Mesendoderm (in vitro differentiated cells): ENCODE measurements around the gene ARHGEF17.

Experiments used
- DNase-seq: peaks from one replicate; pipeline ENCODE4 v3.0.0; 2013
- H2AK5ac ChIP-seq: 2 replicates; pipeline ENCODE4 v1.6.1; 2013; ENCODE audit warnings: low read length, inconsistent platforms
- H2BK120ac ChIP-seq: 2 replicates; pipeline ENCODE4 v1.6.1; 2013; ENCODE audit warnings: low read depth, mild to moderate bottlenecking, low read length, moderate library complexity, mixed read lengths
- H2BK15ac ChIP-seq: replicated peaks from 2 replicates; pipeline ENCODE4 v1.6.1; 2013; ENCODE audit warnings: low read depth, mild to moderate bottlenecking, moderate library complexity
- H2BK5ac ChIP-seq: 2 replicates; pipeline ENCODE4 v1.6.1; 2013; ENCODE audit warnings: low read length, inconsistent platforms
- H3K18ac ChIP-seq: 2 replicates; pipeline ENCODE4 v1.6.1; 2013; ENCODE audit warnings: mild to moderate bottlenecking, low read length, mixed read lengths
- H3K23ac ChIP-seq: one replicate; pipeline ENCODE4 v1.6.1; 2013; ENCODE audit warnings: low read length
- H3K27ac ChIP-seq: 2 replicates; pipeline ENCODE4 v1.5.1; 2013; ENCODE audit warnings: low read depth, mild to moderate bottlenecking, inconsistent platforms, low read length, moderate library complexity
- H3K27me3 ChIP-seq: 2 replicates; pipeline ENCODE4 v1.6.1; 2013; ENCODE audit warnings: low read length, control low read depth, mild to moderate bottlenecking, inconsistent platforms; ENCODE audit not compliant: insufficient read depth, poor library complexity
- H3K36me3 ChIP-seq: 2 replicates; pipeline ENCODE4 v1.6.1; 2013; ENCODE audit warnings: low read length, inconsistent platforms; ENCODE audit not compliant: control insufficient read depth, insufficient read depth
- H3K4ac ChIP-seq: one replicate; pipeline ENCODE4 v1.6.1; 2013; ENCODE audit warnings: low read depth, mild to moderate bottlenecking, low read length, moderate library complexity
- H3K4me1 ChIP-seq: 2 replicates; pipeline ENCODE4 v1.6.1; 2013; ENCODE audit warnings: low read depth, low read length, inconsistent platforms; ENCODE audit not compliant: control insufficient read depth
- H3K4me2 ChIP-seq: 2 replicates; pipeline ENCODE4 v1.6.1; 2013; ENCODE audit warnings: low read length
- H3K4me3 ChIP-seq: 2 replicates; pipeline ENCODE4 v1.5.1; 2013; ENCODE audit warnings: mild to moderate bottlenecking, low read length
- H3K56ac ChIP-seq: one replicate; pipeline ENCODE4 v1.6.1; 2013; ENCODE audit warnings: low read length
- H3K79me1 ChIP-seq: 2 replicates; pipeline ENCODE4 v1.6.1; 2013; ENCODE audit warnings: low read length, inconsistent platforms
- H3K79me2 ChIP-seq: 2 replicates; pipeline ENCODE4 v1.6.1; 2013; ENCODE audit warnings: mild to moderate bottlenecking, low read length; ENCODE audit not compliant: control insufficient read depth, insufficient read depth
- H3K9ac ChIP-seq: 2 replicates; pipeline ENCODE4 v1.6.1; 2013; ENCODE audit warnings: low read length, inconsistent platforms
- H4K5ac ChIP-seq: one replicate; pipeline ENCODE4 v1.6.1; 2013; ENCODE audit warnings: low read length
- H4K8ac ChIP-seq: one replicate; pipeline ENCODE4 v1.6.1; 2013; ENCODE audit warnings: low read depth, mild to moderate bottlenecking, control low read depth, low read length, moderate library complexity
- WGBS: extraction: QIAGEN DNeasy Blood & Tissue Kit; methylation state at CpG from one replicate; pipeline ENCODE4 v1.1.7; 2013; ENCODE audit warnings: low lambda C conversion rate, missing lambda C conversion rate; ENCODE audit not compliant: insufficient coverage; ENCODE audit errors: extremely low coverage; 5-methylcytosine and 5-hydroxymethylcytosine counted together

Gene ARHGEF17

GRCh38 chr11:73330569-73331093 lies 22.6 kb downstream of the ARHGEF17 start:
- H2AK5ac ChIP-seq, result no peak overlapping the region
- H2BK5ac ChIP-seq, result no peak overlapping the region
- H2BK120ac ChIP-seq, result no peak overlapping the region
- H3K18ac ChIP-seq, result no peak overlapping the region
- no peak overlapping the region for H3K4me3 ChIP-seq
- H4K5ac ChIP-seq, result no peak overlapping the region
- peak; percentile 73 for DNase-seq
- H2BK15ac ChIP-seq, result no peak overlapping the region
- no peak overlapping the region for H4K8ac ChIP-seq
- H3K36me3 ChIP-seq, result no peaks in the 10 kb centered on the region
- H3K23ac ChIP-seq, result no peak overlapping the region
- H3K9ac ChIP-seq, result no peak overlapping the region
- H3K27ac ChIP-seq, result peak overlapping the region; percentile 21
- no peaks in the 10 kb centered on the region for H3K27me3 ChIP-seq
- peaks cover 2% of the 10 kb centered on the region for H3K79me1 ChIP-seq
- H3K4ac ChIP-seq, result no peak overlapping the region
- no peak overlapping the region for H3K4me2 ChIP-seq
- H3K79me2 ChIP-seq, result no peaks in the 10 kb centered on the region
- peaks cover 13% of the 10 kb centered on the region for H3K4me1 ChIP-seq
- H3K56ac ChIP-seq, result peak overlapping the region; percentile 4
- WGBS, result no CpG with 5 or more reads among the region's 3 CpGs

- no peak overlapping the region for H4K8ac ChIP-seq
- H2AK5ac ChIP-seq, result no peak overlapping the region
- H3K36me3 ChIP-seq, result no peaks in the 10 kb centered on the region
- no peak overlapping the region for H2BK5ac ChIP-seq
- H3K79me2 ChIP-seq, result no peaks in the 10 kb centered on the region
- H3K9ac ChIP-seq, result peak overlapping the region; percentile 26
- H3K4me1 ChIP-seq, result peaks cover 13% of the 10 kb centered on the region
- no peak overlapping the region for H2BK120ac ChIP-seq
- H3K4ac ChIP-seq, result no peak overlapping the region
- no peak overlapping the region for H3K23ac ChIP-seq
- peak; percentile 92 for DNase-seq
- H3K27ac ChIP-seq, result peak overlapping the region; percentile 21
- H3K79me1 ChIP-seq, result peaks cover 2% of the 10 kb centered on the region
- no peak overlapping the region for H3K4me3 ChIP-seq
- no peak overlapping the region for H3K18ac ChIP-seq
- H4K5ac ChIP-seq, result no peak overlapping the region
- H3K27me3 ChIP-seq, result no peaks in the 10 kb centered on the region
- H3K56ac ChIP-seq, result peak overlapping the region; percentile 4
- no peak overlapping the region for H3K4me2 ChIP-seq
- H2BK15ac ChIP-seq, result no peak overlapping the region
- WGBS, result no CpG with 5 or more reads among the region's 4 CpGs
These were observed 23.3 kb downstream of the ARHGEF17 start for GRCh38 chr11:73331138-73331916.

GRCh38 chr11:73333173-73333572 lies 25.1 kb downstream of the ARHGEF17 start:
- Histone ChIP-seq H3K4me1 (peaks cover 13% of the 10 kb centered on the region), H3K4me3 (no peak overlapping the region), H3K56ac (no peak overlapping the region), H3K27ac (no peak overlapping the region), H4K5ac (no peak overlapping the region), H2BK5ac (no peak overlapping the region), H4K8ac (no peak overlapping the region), H2AK5ac (no peak overlapping the region), H3K79me2 (no peaks in the 10 kb centered on the region), H3K36me3 (no peaks in the 10 kb centered on the region), H3K4me2 (no peak overlapping the region), H3K4ac (no peak overlapping the region), H3K18ac (no peak overlapping the region), H3K79me1 (peaks cover 2% of the 10 kb centered on the region), H2BK15ac (no peak overlapping the region), H2BK120ac (no peak overlapping the region), H3K9ac (no peak overlapping the region), H3K27me3 (no peaks in the 10 kb centered on the region), H3K23ac (no peak overlapping the region)
- DNase-seq, result no peak
- no CpG with 5 or more reads among the region's 11 CpGs for WGBS

GRCh38 chr11:73333640-73334383 lies 25.7 kb downstream of the ARHGEF17 start:
- Histone ChIP-seq H3K27ac (no peak overlapping the region), H4K5ac (no peak overlapping the region), H3K23ac (no peak overlapping the region), H3K9ac (no peak overlapping the region), H2BK5ac (no peak overlapping the region), H4K8ac (no peak overlapping the region), H2AK5ac (no peak overlapping the region), H3K18ac (no peak overlapping the region), H3K4me1 (peaks cover 13% of the 10 kb centered on the region), H2BK120ac (no peak overlapping the region), H3K4me3 (no peak overlapping the region), H3K36me3 (no peaks in the 10 kb centered on the region), H3K4ac (no peak overlapping the region), H3K56ac (peak overlapping the region; percentile 72), H2BK15ac (no peak overlapping the region), H3K79me1 (no peaks in the 10 kb centered on the region), H3K27me3 (no peaks in the 10 kb centered on the region), H3K79me2 (no peaks in the 10 kb centered on the region), H3K4me2 (no peak overlapping the region)
- no peak for DNase-seq
- WGBS, result no CpG with 5 or more reads among the region's 4 CpGs

GRCh38 chr11:73334384-73335203 lies 26.5 kb downstream of the ARHGEF17 start:
- Histone ChIP-seq H3K56ac (peak overlapping the region; percentile 72), H3K4me1 (peaks cover 13% of the 10 kb centered on the region), H4K8ac (no peak overlapping the region), H3K27me3 (no peaks in the 10 kb centered on the region), H3K4me3 (no peak overlapping the region), H3K9ac (peak overlapping the region; percentile 42), H2BK120ac (no peak overlapping the region), H2AK5ac (no peak overlapping the region), H2BK5ac (no peak overlapping the region), H3K4me2 (no peak overlapping the region), H3K23ac (peak overlapping the region; percentile 87), H3K4ac (no peak overlapping the region), H4K5ac (no peak overlapping the region), H3K18ac (no peak overlapping the region), H3K79me2 (no peaks in the 10 kb centered on the region), H2BK15ac (no peak overlapping the region), H3K36me3 (no peaks in the 10 kb centered on the region), H3K27ac (peak overlapping the region; percentile 49), H3K79me1 (no peaks in the 10 kb centered on the region)
- WGBS, result no CpG with 5 or more reads among the region's 6 CpGs
- DNase-seq, result peak; percentile 65
